OCI-LY1 (cell line): Measurements from ENCODE around the gene HLA-DRA.

Experiments used
- H2AFZ ChIP-seq: fragments of 200-600 bp; sonication (generic), shearing (Covaris generic); 2 replicates; pipeline ENCODE4 v1.6.0; 2014; ENCODE audit warnings: antibody characterized with exemption, mild to moderate bottlenecking, low read length
- H3F3A ChIP-seq: fragments of 200-600 bp; sonication (generic), shearing (Covaris generic); 2 replicates; pipeline ENCODE4 v1.6.0; 2014; ENCODE audit warnings: mild to moderate bottlenecking, antibody characterized with exemption, low read length, moderate library complexity; ENCODE audit not compliant: insufficient read depth
- H3K27ac ChIP-seq: fragments of 200-600 bp; sonication (generic); 2 replicates; pipeline ENCODE4 v1.5.1; 2014; ENCODE audit warnings: low read length, mixed run types, mild to moderate bottlenecking, low read depth; ENCODE audit not compliant: poor library complexity, severe bottlenecking
- H3K27me3 ChIP-seq: fragments of 200-600 bp; sonication (generic); 2 replicates; pipeline ENCODE4 v1.6.0; 2014; ENCODE audit warnings: antibody characterized with exemption, mild to moderate bottlenecking, low read length, moderate library complexity; ENCODE audit not compliant: insufficient read depth
- H3K36me3 ChIP-seq: fragments of 200-600 bp; sonication (generic); 2 replicates; pipeline ENCODE4 v1.6.1; 2014; ENCODE audit warnings: mild to moderate bottlenecking, antibody characterized with exemption, low read length, moderate library complexity, mixed read lengths; ENCODE audit not compliant: insufficient read depth
- H3K4me1 ChIP-seq: fragments of 200-600 bp; sonication (generic); 2 replicates; pipeline ENCODE4 v1.5.1; 2014; ENCODE audit warnings: mild to moderate bottlenecking, low read length, moderate library complexity; ENCODE audit not compliant: insufficient read depth, severe bottlenecking
- H3K4me2 ChIP-seq: fragments of 200-600 bp; sonication (generic), shearing (Covaris generic); 2 replicates; pipeline ENCODE4 v1.6.1; 2014; ENCODE audit warnings: low read length
- H3K4me3 ChIP-seq: fragments of 200-600 bp; sonication (generic); 2 replicates; pipeline ENCODE4 v1.5.1; 2014; ENCODE audit warnings: low read length, low read depth, mild to moderate bottlenecking, mixed read lengths; ENCODE audit not compliant: poor library complexity, severe bottlenecking
- H3K79me2 ChIP-seq: fragments of 200-600 bp; shearing (Covaris generic); 2 replicates; pipeline ENCODE4 v1.6.1; 2016; ENCODE audit warnings: mixed run types, low read length, mixed read lengths; ENCODE audit not compliant: insufficient read depth
- H3K9ac ChIP-seq: fragments of 200-600 bp; sonication (generic), shearing (Covaris generic); 2 replicates; pipeline ENCODE4 v1.6.1; 2014; ENCODE audit warnings: mild to moderate bottlenecking, low read length, mixed read lengths
- H3K9me2 ChIP-seq: fragments of 200-600 bp; sonication (generic), shearing (Covaris generic); 2 replicates; pipeline ENCODE4 v1.6.1; 2014; ENCODE audit warnings: low read depth, mild to moderate bottlenecking, low read length, mixed read lengths
- H3K9me3 ChIP-seq: fragments of 200-600 bp; shearing (Covaris generic); 2 replicates; pipeline ENCODE4 v1.6.1; 2014; ENCODE audit warnings: low read length, mixed read lengths
- H4K20me1 ChIP-seq: fragments of 200-600 bp; sonication (generic), shearing (Covaris generic); 2 replicates; pipeline ENCODE4 v1.6.0; 2016; ENCODE audit warnings: mild to moderate bottlenecking, low read length; ENCODE audit not compliant: insufficient read depth
- EZH2 ChIP-seq: fragments of 200-600 bp; sonication (generic), shearing (Covaris generic); IDR thresholded peaks from 2 replicates; pipeline ENCODE4 v1.8.0; 2017; ENCODE audit warnings: borderline replicate concordance, mixed run types, mild to moderate bottlenecking, antibody characterized with exemption, low read length, moderate library complexity, mixed read lengths
- TF ChIP-seq, protein P1 (sequence below): fragments of 200-600 bp; sonication (generic), shearing (Covaris generic); IDR thresholded peaks from 2 replicates; pipeline ENCODE4 v1.5.1; 2017; ENCODE audit warnings: mild to moderate bottlenecking, antibody characterized with exemption, low read length, moderate library complexity, mixed read lengths

Gene HLA-DRA

DNA sequence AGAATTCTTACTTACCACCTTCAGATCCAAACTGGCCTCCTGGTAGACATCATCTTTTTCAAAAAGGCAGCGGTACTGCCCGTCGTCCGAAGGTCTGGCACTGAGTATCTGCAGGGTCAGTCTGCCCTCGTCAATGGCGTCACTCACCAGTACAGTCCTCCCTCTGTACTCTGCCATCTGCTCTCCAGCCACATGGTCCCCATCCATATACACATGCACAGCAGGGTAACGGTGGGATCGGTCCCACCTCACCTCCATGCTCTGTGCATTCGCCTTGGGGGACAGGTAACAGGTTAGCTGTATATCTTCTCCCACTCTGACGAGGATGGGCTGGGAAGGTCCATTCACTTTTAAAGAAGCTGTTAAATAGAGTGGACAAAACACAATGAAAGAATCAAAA, 43.7 kb upstream of the HLA-DRA start:
- Histone ChIP-seq H3K4me1 (no peaks in the 10 kb centered on the region), H3K4me2 (no peak overlapping the region), H3F3A (no peaks in the 10 kb centered on the region), H3K27ac (no peak overlapping the region), H3K9me2 (no peaks in the 10 kb centered on the region), H3K79me2 (no peaks in the 10 kb centered on the region), H2AFZ (no peak overlapping the region), H3K4me3 (no peak overlapping the region), H3K9me3 (no peaks in the 10 kb centered on the region), H3K36me3 (no peaks in the 10 kb centered on the region), H4K20me1 (no peaks in the 10 kb centered on the region), H3K27me3 (no peaks in the 10 kb centered on the region), H3K9ac (no peak overlapping the region)
- TF ChIP-seq, protein P1, sequence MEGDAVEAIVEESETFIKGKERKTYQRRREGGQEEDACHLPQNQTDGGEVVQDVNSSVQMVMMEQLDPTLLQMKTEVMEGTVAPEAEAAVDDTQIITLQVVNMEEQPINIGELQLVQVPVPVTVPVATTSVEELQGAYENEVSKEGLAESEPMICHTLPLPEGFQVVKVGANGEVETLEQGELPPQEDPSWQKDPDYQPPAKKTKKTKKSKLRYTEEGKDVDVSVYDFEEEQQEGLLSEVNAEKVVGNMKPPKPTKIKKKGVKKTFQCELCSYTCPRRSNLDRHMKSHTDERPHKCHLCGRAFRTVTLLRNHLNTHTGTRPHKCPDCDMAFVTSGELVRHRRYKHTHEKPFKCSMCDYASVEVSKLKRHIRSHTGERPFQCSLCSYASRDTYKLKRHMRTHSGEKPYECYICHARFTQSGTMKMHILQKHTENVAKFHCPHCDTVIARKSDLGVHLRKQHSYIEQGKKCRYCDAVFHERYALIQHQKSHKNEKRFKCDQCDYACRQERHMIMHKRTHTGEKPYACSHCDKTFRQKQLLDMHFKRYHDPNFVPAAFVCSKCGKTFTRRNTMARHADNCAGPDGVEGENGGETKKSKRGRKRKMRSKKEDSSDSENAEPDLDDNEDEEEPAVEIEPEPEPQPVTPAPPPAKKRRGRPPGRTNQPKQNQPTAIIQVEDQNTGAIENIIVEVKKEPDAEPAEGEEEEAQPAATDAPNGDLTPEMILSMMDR = no peak
- TF ChIP-seq EZH2 = no peak

DNA sequence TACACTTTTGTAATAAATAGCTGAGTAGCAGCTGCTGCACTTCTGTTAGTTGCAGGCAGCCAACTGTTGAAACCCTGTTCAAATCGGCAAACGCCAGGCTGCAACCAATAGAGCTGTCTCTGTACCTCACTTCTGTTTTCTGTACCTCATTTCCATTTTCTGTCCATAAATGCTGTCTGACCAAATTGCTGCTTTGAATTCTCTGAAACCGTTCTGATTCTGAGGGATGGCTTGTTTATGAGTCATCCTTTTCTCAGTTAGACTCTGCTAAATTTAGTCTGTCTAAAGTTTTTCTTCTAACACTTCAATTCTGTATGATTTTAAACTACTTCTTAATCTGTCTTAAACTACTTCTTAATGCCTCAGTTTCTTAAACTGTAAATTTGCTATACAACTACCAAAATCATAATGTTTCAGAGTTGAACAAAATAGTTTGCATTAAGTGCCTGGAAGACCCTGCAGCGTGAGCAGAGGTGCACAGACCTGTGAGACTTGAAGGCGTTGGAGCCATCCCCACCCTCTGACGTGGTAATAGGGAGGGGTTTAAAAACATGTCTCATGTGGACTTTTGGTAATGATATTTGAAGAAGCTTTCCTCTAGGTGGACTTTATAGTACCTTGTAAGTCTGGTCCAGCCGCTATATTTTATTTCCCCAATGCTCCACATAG, 42.3 kb upstream of the HLA-DRA start:
- H3K4me3 ChIP-seq = no peak overlapping the region
- no peaks in the 10 kb centered on the region for H3K9me2 ChIP-seq
- no peak for TF ChIP-seq EZH2
- TF ChIP-seq, protein P1 = no peak
- H3K9me3 ChIP-seq = no peaks in the 10 kb centered on the region
- no peak overlapping the region for H3K27ac ChIP-seq
- H3K36me3 ChIP-seq = no peaks in the 10 kb centered on the region
- H3K79me2 ChIP-seq = no peaks in the 10 kb centered on the region
- no peak overlapping the region for H3K9ac ChIP-seq
- no peaks in the 10 kb centered on the region for H3K4me1 ChIP-seq
- H3F3A ChIP-seq = no peaks in the 10 kb centered on the region
- H3K4me2 ChIP-seq = no peak overlapping the region
- H3K27me3 ChIP-seq = no peaks in the 10 kb centered on the region
- H4K20me1 ChIP-seq = no peaks in the 10 kb centered on the region
- no peak overlapping the region for H2AFZ ChIP-seq

DNA sequence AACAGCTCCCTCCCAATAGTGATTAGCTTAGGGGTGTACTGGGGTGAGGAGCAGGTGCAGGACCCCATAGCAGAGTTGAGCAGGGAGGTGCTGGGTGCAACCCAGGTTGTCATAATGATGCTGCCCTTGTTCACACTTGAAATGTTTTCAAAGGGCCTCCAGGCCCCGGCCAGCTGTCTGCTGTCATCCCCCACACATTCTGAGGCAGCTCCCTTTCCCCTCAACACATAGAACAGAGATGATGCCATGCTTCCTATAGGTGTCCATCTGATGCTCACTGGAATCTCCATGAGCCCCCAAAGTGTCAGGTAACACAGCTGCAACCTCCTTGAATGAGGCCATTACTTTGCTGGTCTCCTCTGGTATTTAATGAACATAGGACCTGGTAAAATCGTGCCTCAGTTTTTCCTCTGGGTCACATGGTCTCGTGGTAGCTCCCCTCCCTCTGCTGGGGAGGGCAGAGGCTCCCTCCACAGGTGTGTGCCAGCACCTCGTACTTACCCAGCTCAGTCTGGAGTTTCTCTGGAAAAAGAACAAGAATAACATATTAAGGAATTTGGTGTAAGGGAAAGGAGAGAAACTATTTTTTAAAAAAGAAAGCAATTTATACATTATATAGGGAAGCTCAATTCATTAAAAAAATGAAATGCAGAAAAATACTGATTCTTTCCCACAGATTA, 38.3 kb upstream of the HLA-DRA start:
- TF ChIP-seq, protein P1 = no peak
- no peak for TF ChIP-seq EZH2
- no peak overlapping the region for H3K27ac ChIP-seq
- H2AFZ ChIP-seq = no peak overlapping the region
- H3K4me1 ChIP-seq = no peaks in the 10 kb centered on the region
- H3K9me2 ChIP-seq = no peaks in the 10 kb centered on the region
- no peak overlapping the region for H3K9ac ChIP-seq
- H3K79me2 ChIP-seq = no peaks in the 10 kb centered on the region
- H3K27me3 ChIP-seq = peaks cover 4% of the 10 kb centered on the region; the same call in 1 of the 2 replicates
- H3F3A ChIP-seq = no peaks in the 10 kb centered on the region
- H3K4me3 ChIP-seq = no peak overlapping the region
- no peaks in the 10 kb centered on the region for H3K36me3 ChIP-seq
- no peaks in the 10 kb centered on the region for H3K9me3 ChIP-seq
- H4K20me1 ChIP-seq = no peaks in the 10 kb centered on the region
- H3K4me2 ChIP-seq = no peak overlapping the region
